Measurements from ENCODE around the gene LTB.

The LTB gene

DNA sequence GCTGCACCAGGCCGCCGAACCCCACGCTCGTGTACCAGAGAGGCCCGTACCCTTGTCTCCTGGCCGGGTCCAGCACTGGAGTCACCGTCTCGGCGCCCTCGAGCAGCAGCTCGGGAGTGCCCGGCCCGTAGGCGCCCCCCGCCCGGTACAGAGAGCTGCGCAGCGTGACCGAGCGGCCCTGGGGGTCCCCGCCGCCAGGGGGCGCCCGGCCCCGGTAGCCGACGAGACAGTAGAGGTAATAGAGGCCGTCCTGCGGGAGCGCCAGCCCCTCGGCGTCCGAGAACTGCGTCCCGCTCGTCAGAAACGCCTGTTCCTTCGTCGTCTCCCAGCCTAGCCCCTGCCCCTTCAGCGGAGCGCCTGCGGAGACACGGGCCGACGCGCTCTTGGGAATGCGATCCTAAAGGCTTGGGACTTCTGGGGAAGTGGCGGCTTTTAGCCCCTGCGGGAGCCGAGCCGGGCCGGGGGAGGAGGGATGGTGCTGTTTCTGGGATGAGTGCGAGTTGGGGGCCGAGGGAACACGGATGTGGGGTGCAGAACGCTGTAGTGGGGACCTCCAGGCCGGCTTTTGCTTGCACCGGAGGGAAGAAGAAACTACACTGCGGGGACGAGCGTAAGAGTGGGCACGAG, 1.3 kb downstream of the LTB start (continued):
- TF ChIP-seq IKZF3 (tag by site-specific recombination; IDR thresholded peaks at IDR 0.05) (peak; percentile 46; the same call in 1 of the 2 replicates), ZNF777 (tag by site-specific recombination; IDR thresholded peaks at IDR 0.05; ENCODE audit: borderline replicate concordance) (0 out of 2 replicates have a peak, but pooled peaks have one; percentile 62), ZNF155 (tag by site-specific recombination; IDR thresholded peaks at IDR 0.05) (no peak), ZNF2 (tag by site-specific recombination; IDR thresholded peaks at IDR 0.05) (peak; percentile 75; the same call in 1 of the 2 replicates), ZNF521 (tag by site-specific recombination; IDR thresholded peaks at IDR 0.05) (no peak), GLI4 (tag by site-specific recombination; IDR thresholded peaks at IDR 0.05) (0 out of 2 replicates have a peak, but pooled peaks have one; percentile 18), ZNF510 (tag by site-specific recombination; IDR thresholded peaks at IDR 0.05; ENCODE audit: insufficient replicate concordance) (no peak), ZNF624 (tag by site-specific recombination; IDR thresholded peaks at IDR 0.05) (no peak), ZNF132 (tag by site-specific recombination; IDR thresholded peaks at IDR 0.05; ENCODE audit: borderline replicate concordance) (no peak), ZNF354C (tag by site-specific recombination; IDR thresholded peaks at IDR 0.05; ENCODE audit: borderline replicate concordance, low read depth) (no peak), ZNF555 (tag by site-specific recombination; conservative IDR thresholded peaks at IDR 0.05) (no peak), ZNF140 (tag by site-specific recombination; IDR thresholded peaks at IDR 0.05) (no peak), ZNF274 (IDR thresholded peaks at IDR 0.05; ENCODE audit: low read length) (no peak), ZNF274 (tag by site-specific recombination; IDR thresholded peaks at IDR 0.05; ENCODE audit: borderline replicate concordance) (no peak), MEIS1 (CRISPR knock-in tag; IDR thresholded peaks at IDR 0.05; ENCODE audit: borderline replicate concordance) (no peak), ZBTB8A (tag by site-specific recombination; IDR thresholded peaks at IDR 0.05) (peak; percentile 77), GLIS2 (tag by site-specific recombination; IDR thresholded peaks at IDR 0.05) (peak; percentile 88), SP3 (tag by site-specific recombination; IDR thresholded peaks at IDR 0.05) (peak; percentile 34), ZNF169 (tag by site-specific recombination; IDR thresholded peaks at IDR 0.05) (no peak), ZNF366 (tag by site-specific recombination; conservative IDR thresholded peaks at IDR 0.05) (no peak), ZNF560 (tag by site-specific recombination; IDR thresholded peaks at IDR 0.05; ENCODE audit: borderline replicate concordance) (no peak), HOXA7 (CRISPR knock-in tag; IDR thresholded peaks at IDR 0.05; ENCODE audit: borderline replicate concordance) (no peak), WT1 (tag by site-specific recombination; IDR thresholded peaks at IDR 0.05) (no peak), OSR2 (tag by site-specific recombination; IDR thresholded peaks at IDR 0.05) (peak; percentile 90), ZNF548 (tag by site-specific recombination; IDR thresholded peaks at IDR 0.05) (no peak)
- TF ChIP-seq, protein P1, sequence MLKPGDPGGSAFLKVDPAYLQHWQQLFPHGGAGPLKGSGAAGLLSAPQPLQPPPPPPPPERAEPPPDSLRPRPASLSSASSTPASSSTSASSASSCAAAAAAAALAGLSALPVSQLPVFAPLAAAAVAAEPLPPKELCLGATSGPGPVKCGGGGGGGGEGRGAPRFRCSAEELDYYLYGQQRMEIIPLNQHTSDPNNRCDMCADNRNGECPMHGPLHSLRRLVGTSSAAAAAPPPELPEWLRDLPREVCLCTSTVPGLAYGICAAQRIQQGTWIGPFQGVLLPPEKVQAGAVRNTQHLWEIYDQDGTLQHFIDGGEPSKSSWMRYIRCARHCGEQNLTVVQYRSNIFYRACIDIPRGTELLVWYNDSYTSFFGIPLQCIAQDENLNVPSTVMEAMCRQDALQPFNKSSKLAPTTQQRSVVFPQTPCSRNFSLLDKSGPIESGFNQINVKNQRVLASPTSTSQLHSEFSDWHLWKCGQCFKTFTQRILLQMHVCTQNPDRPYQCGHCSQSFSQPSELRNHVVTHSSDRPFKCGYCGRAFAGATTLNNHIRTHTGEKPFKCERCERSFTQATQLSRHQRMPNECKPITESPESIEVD (tag by site-specific recombination; IDR thresholded peaks at IDR 0.05) = no peak
- TF ChIP-seq, protein P2, sequence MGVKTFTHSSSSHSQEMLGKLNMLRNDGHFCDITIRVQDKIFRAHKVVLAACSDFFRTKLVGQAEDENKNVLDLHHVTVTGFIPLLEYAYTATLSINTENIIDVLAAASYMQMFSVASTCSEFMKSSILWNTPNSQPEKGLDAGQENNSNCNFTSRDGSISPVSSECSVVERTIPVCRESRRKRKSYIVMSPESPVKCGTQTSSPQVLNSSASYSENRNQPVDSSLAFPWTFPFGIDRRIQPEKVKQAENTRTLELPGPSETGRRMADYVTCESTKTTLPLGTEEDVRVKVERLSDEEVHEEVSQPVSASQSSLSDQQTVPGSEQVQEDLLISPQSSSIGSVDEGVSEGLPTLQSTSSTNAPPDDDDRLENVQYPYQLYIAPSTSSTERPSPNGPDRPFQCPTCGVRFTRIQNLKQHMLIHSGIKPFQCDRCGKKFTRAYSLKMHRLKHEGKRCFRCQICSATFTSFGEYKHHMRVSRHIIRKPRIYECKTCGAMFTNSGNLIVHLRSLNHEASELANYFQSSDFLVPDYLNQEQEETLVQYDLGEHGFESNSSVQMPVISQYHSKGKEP (tag by site-specific recombination; IDR thresholded peaks at IDR 0.05) = no peak
- TF ChIP-seq, protein P3, sequence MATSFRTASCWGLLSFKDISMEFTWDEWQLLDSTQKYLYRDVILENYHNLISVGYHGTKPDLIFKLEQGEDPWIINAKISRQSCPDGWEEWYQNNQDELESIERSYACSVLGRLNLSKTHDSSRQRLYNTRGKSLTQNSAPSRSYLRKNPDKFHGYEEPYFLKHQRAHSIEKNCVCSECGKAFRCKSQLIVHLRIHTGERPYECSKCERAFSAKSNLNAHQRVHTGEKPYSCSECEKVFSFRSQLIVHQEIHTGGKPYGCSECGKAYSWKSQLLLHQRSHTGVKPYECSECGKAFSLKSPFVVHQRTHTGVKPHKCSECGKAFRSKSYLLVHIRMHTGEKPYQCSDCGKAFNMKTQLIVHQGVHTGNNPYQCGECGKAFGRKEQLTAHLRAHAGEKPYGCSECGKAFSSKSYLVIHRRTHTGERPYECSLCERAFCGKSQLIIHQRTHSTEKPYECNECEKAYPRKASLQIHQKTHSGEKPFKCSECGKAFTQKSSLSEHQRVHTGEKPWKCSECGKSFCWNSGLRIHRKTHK (tag by site-specific recombination; IDR thresholded peaks at IDR 0.05) = no peak
- TF ChIP-seq, protein P4, sequence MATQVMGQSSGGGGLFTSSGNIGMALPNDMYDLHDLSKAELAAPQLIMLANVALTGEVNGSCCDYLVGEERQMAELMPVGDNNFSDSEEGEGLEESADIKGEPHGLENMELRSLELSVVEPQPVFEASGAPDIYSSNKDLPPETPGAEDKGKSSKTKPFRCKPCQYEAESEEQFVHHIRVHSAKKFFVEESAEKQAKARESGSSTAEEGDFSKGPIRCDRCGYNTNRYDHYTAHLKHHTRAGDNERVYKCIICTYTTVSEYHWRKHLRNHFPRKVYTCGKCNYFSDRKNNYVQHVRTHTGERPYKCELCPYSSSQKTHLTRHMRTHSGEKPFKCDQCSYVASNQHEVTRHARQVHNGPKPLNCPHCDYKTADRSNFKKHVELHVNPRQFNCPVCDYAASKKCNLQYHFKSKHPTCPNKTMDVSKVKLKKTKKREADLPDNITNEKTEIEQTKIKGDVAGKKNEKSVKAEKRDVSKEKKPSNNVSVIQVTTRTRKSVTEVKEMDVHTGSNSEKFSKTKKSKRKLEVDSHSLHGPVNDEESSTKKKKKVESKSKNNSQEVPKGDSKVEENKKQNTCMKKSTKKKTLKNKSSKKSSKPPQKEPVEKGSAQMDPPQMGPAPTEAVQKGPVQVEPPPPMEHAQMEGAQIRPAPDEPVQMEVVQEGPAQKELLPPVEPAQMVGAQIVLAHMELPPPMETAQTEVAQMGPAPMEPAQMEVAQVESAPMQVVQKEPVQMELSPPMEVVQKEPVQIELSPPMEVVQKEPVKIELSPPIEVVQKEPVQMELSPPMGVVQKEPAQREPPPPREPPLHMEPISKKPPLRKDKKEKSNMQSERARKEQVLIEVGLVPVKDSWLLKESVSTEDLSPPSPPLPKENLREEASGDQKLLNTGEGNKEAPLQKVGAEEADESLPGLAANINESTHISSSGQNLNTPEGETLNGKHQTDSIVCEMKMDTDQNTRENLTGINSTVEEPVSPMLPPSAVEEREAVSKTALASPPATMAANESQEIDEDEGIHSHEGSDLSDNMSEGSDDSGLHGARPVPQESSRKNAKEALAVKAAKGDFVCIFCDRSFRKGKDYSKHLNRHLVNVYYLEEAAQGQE (tag by site-specific recombination; IDR thresholded peaks at IDR 0.05) = no peak
- TF ChIP-seq, protein P5, sequence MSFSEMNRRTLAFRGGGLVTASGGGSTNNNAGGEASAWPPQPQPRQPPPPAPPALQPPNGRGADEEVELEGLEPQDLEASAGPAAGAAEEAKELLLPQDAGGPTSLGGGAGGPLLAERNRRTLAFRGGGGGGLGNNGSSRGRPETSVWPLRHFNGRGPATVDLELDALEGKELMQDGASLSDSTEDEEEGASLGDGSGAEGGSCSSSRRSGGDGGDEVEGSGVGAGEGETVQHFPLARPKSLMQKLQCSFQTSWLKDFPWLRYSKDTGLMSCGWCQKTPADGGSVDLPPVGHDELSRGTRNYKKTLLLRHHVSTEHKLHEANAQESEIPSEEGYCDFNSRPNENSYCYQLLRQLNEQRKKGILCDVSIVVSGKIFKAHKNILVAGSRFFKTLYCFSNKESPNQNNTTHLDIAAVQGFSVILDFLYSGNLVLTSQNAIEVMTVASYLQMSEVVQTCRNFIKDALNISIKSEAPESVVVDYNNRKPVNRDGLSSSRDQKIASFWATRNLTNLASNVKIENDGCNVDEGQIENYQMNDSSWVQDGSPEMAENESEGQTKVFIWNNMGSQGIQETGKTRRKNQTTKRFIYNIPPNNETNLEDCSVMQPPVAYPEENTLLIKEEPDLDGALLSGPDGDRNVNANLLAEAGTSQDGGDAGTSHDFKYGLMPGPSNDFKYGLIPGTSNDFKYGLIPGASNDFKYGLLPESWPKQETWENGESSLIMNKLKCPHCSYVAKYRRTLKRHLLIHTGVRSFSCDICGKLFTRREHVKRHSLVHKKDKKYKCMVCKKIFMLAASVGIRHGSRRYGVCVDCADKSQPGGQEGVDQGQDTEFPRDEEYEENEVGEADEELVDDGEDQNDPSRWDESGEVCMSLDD (tag by site-specific recombination; IDR thresholded peaks at IDR 0.05) = peak; percentile 85

All from HEK293 (cell line).